Astrocyte (in vitro differentiated cells and primary cell): ENCODE measurements around the gene ZNF827.

ENCODE experiments used
- EZH2 ChIP-seq: IDR thresholded peaks from 2 replicates; pipeline ENCODE4 v1.6.1; 2012; ENCODE audit warnings: mild to moderate bottlenecking, low read length, inconsistent platforms; ENCODE audit not compliant: insufficient read depth
- TF ChIP-seq, protein P1 (sequence below): IDR thresholded peaks from 2 replicates; pipeline ENCODE4 v1.5.1; 2011; ENCODE audit warnings: low read depth, mild to moderate bottlenecking, inconsistent platforms, low read length, moderate library complexity; ENCODE audit not compliant: insufficient read depth

DNA sequence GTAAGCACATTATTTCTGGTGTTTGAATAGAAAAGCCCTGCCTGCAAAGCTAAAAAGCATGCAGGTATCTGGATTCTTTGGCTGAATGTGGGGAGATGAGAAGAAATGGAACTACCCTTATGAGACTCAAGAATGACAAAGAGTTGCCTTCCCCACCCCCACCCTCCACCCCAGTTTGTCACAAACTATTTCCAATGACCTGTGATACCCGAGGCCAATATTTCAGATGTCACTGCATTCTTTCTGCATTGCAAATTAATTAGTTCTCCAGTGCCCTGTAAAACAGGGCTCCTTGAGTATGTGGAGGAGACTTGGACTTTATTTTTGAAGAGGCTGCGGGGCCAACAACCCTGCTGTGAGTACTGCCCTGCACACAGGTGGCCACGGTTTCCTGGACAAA lies 116.4 kb downstream of the ZNF827 start:
- TF ChIP-seq EZH2 = no peak
- TF ChIP-seq, protein P1, sequence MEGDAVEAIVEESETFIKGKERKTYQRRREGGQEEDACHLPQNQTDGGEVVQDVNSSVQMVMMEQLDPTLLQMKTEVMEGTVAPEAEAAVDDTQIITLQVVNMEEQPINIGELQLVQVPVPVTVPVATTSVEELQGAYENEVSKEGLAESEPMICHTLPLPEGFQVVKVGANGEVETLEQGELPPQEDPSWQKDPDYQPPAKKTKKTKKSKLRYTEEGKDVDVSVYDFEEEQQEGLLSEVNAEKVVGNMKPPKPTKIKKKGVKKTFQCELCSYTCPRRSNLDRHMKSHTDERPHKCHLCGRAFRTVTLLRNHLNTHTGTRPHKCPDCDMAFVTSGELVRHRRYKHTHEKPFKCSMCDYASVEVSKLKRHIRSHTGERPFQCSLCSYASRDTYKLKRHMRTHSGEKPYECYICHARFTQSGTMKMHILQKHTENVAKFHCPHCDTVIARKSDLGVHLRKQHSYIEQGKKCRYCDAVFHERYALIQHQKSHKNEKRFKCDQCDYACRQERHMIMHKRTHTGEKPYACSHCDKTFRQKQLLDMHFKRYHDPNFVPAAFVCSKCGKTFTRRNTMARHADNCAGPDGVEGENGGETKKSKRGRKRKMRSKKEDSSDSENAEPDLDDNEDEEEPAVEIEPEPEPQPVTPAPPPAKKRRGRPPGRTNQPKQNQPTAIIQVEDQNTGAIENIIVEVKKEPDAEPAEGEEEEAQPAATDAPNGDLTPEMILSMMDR = no peak
